Measurements from ENCODE around the gene GABBR2.
"Not testable (repeated sequence)": the region's sequence is repeated elsewhere in the genome, so short reads cannot be mapped to it uniquely, and the experiment has no call there.

Gene GABBR2

GRCh38 chr9:98594546-98595160 is 114.1 kb downstream of the GABBR2 start:
- TF ChIP-seq CTCF (IDR thresholded peaks at IDR 0.05; ENCODE audit: low read depth, low read length) = no peak
- no peak overlapping the region for H3K4me3 ChIP-seq (replicated peaks in 1 of 2; ENCODE audit: low read depth in 2 of 2, low read length in 2 of 2)
- DNase-seq (ENCODE audit: low read depth in 2 of 2) = no peak

GRCh38 chr9:98593354-98594253 is 115.1 kb downstream of the GABBR2 start:
- no peak for TF ChIP-seq CTCF (IDR thresholded peaks at IDR 0.05; ENCODE audit: low read depth, low read length)
- H3K4me3 ChIP-seq (replicated peaks in 1 of 2; ENCODE audit: low read depth in 2 of 2, low read length in 2 of 2) = no peak overlapping the region
- no peak for DNase-seq (ENCODE audit: low read depth in 2 of 2)

- no peak for DNase-seq (ENCODE audit: low read depth in 2 of 2)
- no peak overlapping the region for H3K4me3 ChIP-seq (replicated peaks in 1 of 2; ENCODE audit: low read depth in 2 of 2, low read length in 2 of 2)
- TF ChIP-seq CTCF (IDR thresholded peaks at IDR 0.05; ENCODE audit: low read depth, low read length) = no peak
These were observed 117.0 kb downstream of the GABBR2 start for GRCh38 chr9:98591696-98592095.

GRCh38 chr9:98590101-98590500 is 118.6 kb downstream of the GABBR2 start:
- no peak overlapping the region for H3K4me3 ChIP-seq (replicated peaks in 1 of 2; ENCODE audit: low read depth in 2 of 2, low read length in 2 of 2)
- no peak for DNase-seq (ENCODE audit: low read depth in 2 of 2)
- no peak for TF ChIP-seq CTCF (IDR thresholded peaks at IDR 0.05; ENCODE audit: low read depth, low read length)

- no peak for DNase-seq (ENCODE audit: low read depth in 2 of 2)
- no peak overlapping the region for H3K4me3 ChIP-seq (replicated peaks in 1 of 2; ENCODE audit: low read depth in 2 of 2, low read length in 2 of 2)
- no peak for TF ChIP-seq CTCF (IDR thresholded peaks at IDR 0.05; ENCODE audit: low read depth, low read length)
These were observed 119.6 kb downstream of the GABBR2 start for GRCh38 chr9:98589102-98589501.

GRCh38 chr9:98584853-98585438 is 123.8 kb downstream of the GABBR2 start:
- not testable (repeated sequence) for H3K4me3 ChIP-seq (replicated peaks in 1 of 2; ENCODE audit: low read depth in 2 of 2, low read length in 2 of 2); DNase-seq (ENCODE audit: low read depth in 2 of 2)

- no peak overlapping the region for H3K4me3 ChIP-seq (replicated peaks in 1 of 2; ENCODE audit: low read depth in 2 of 2, low read length in 2 of 2)
- no peak for TF ChIP-seq CTCF (IDR thresholded peaks at IDR 0.05; ENCODE audit: low read depth, low read length)
- no peak for DNase-seq (ENCODE audit: low read depth in 2 of 2)
These were observed 124.7 kb downstream of the GABBR2 start for GRCh38 chr9:98584059-98584458.
